ENCODE measurements around the gene H3-3A. TPM values are rescaled to one million over a fixed set of nuclear protein-coding genes. Genes with fewer than 3 reads are reported as not detected.

Gene H3-3A
- total RNA-seq, 1 donor from 2014 or later, result 84.8 TPM

DNA sequence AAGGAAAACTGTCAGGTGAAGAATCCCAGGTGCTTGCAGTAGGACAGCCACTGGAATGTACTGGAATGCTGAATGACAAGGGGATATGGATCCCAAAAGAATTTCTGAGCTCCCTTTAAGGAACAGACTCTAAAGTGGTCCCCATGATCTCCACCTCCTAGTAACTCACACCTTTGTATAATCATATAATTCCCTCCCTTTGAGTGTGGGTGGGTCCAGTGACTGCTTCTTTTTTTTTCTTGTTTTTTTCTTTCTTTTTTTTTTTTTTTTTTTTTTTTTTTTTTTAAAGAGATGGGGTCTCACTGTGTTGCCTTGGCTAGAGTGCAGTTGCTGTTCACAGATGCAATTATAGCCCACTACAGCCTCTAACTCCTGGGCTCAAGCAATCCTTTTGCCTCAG lies 28.5 kb upstream of the H3-3A start:
- DNase-seq (ENCODE audit: low read depth), result no peak
- H3K4me3 ChIP-seq (ENCODE audit: low read depth, low read length), result no peak overlapping the region
- H3K27me3 ChIP-seq (ENCODE audit: control insufficient read depth, insufficient read depth, low read length), result peaks cover 2% of the 10 kb centered on the region
- no peak for FAIRE-seq
- H3K36me3 ChIP-seq (ENCODE audit: control insufficient read depth, insufficient read depth, low read length), result no peaks in the 10 kb centered on the region
- TF ChIP-seq, protein P1, sequence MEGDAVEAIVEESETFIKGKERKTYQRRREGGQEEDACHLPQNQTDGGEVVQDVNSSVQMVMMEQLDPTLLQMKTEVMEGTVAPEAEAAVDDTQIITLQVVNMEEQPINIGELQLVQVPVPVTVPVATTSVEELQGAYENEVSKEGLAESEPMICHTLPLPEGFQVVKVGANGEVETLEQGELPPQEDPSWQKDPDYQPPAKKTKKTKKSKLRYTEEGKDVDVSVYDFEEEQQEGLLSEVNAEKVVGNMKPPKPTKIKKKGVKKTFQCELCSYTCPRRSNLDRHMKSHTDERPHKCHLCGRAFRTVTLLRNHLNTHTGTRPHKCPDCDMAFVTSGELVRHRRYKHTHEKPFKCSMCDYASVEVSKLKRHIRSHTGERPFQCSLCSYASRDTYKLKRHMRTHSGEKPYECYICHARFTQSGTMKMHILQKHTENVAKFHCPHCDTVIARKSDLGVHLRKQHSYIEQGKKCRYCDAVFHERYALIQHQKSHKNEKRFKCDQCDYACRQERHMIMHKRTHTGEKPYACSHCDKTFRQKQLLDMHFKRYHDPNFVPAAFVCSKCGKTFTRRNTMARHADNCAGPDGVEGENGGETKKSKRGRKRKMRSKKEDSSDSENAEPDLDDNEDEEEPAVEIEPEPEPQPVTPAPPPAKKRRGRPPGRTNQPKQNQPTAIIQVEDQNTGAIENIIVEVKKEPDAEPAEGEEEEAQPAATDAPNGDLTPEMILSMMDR (IDR thresholded peaks at IDR 0.05; ENCODE audit: insufficient read depth, low read length, severe bottlenecking), result no peak

DNA sequence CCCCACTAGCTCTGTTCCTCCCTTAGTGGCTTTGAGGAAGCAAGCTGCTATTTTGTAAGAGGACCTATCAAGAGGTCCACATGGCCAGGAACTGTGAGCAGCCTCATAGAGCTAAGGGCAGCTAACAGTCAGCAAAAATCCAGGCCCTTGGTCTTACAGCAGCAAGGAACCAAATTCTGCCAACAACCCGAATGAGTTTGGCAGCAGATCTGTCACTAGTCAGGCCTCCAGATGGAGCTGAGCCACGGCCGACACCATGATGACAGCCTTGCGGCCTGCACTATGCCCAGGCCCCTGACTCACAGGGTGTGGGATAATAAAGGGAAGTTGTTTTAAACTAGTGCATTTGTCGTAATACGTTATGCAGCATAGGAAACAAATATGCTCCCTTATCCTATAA lies 28.0 kb upstream of the H3-3A start:
- Histone ChIP-seq H3K36me3 (ENCODE audit: control insufficient read depth, insufficient read depth, low read length) (no peaks in the 10 kb centered on the region), H3K27me3 (ENCODE audit: control insufficient read depth, insufficient read depth, low read length) (peaks cover 2% of the 10 kb centered on the region), H3K4me3 (ENCODE audit: low read depth, low read length) (no peak overlapping the region)
- FAIRE-seq (peak; percentile 32), DNase-seq (ENCODE audit: low read depth) (peak; percentile 22)
- TF ChIP-seq, protein P1 (IDR thresholded peaks at IDR 0.05; ENCODE audit: insufficient read depth, low read length, severe bottlenecking), result no peak

DNA sequence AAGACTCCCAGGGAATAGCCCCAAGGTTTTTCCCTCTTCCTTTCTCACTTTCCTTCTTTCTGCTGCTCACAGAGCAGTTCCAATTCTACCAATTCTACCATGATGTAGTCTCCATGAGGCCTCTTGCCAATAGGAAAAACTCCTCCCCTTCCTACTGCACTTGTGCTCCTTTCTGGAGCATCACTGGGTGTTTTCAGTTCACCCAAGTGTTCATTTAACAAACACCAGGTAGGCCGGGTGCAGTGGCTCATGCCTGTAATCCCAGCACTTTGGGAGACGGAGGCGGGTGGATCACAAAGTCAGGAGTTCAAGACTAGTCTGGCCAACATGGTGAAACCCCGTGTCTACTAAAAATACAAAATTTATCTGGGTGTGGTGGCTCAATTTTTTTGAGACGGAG lies 26.6 kb upstream of the H3-3A start:
- TF ChIP-seq, protein P1 (IDR thresholded peaks at IDR 0.05; ENCODE audit: insufficient read depth, low read length, severe bottlenecking), result no peak
- no peak for DNase-seq (ENCODE audit: low read depth)
- Histone ChIP-seq H3K4me3 (ENCODE audit: low read depth, low read length) (no peak overlapping the region), H3K27me3 (ENCODE audit: control insufficient read depth, insufficient read depth, low read length) (peaks cover 2% of the 10 kb centered on the region), H3K36me3 (ENCODE audit: control insufficient read depth, insufficient read depth, low read length) (no peaks in the 10 kb centered on the region)
- no peak for FAIRE-seq

DNA sequence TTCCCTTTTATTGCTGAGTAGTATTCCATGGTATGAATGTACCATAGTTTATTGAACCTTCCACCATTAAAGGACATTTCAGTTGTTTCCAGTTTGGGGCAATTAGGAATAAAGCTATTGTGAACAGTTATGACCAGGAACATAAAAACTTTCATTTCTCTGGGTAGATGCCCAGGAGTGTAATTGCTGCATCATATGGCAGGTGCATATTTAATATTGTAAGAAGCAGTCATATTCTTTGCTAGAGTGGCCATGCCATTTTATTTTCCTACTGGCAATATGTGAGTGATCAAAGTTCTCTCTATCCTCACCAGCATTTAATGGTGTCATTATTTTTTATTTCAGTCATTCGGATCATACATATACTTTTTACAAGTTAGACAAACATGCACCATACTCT lies 23.9 kb upstream of the H3-3A start:
- H3K36me3 ChIP-seq (ENCODE audit: control insufficient read depth, insufficient read depth, low read length), result no peaks in the 10 kb centered on the region
- TF ChIP-seq, protein P1 (IDR thresholded peaks at IDR 0.05; ENCODE audit: insufficient read depth, low read length, severe bottlenecking), result no peak
- H3K27me3 ChIP-seq (ENCODE audit: control insufficient read depth, insufficient read depth, low read length), result peaks cover 2% of the 10 kb centered on the region
- H3K4me3 ChIP-seq (ENCODE audit: low read depth, low read length), result no peak overlapping the region
- no peak for FAIRE-seq
- no peak for DNase-seq (ENCODE audit: low read depth)

DNA sequence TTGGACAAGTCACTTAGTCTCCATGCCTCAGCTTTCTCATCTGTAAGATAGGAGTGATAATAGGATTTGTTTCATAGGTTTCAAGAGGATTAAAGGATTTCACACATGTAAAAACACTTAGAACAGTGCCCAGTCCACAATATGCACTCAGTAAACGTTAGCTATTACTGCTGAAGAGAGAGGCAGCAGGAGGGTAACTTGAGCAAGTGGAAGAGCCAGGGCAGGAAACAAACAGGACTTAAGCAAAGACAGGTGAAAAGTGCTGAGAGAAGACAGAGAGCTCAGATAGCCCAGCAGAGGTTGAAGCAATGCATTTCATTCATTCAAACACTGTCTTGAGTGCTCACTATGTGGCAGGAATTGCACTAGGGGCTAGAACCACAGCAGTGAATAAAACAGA lies 21.1 kb upstream of the H3-3A start:
- Histone ChIP-seq H3K36me3 (ENCODE audit: control insufficient read depth, insufficient read depth, low read length) (peaks cover 1% of the 10 kb centered on the region), H3K27me3 (ENCODE audit: control insufficient read depth, insufficient read depth, low read length) (peaks cover 2% of the 10 kb centered on the region), H3K4me3 (ENCODE audit: low read depth, low read length) (no peak overlapping the region)
- TF ChIP-seq, protein P1 (IDR thresholded peaks at IDR 0.05; ENCODE audit: insufficient read depth, low read length, severe bottlenecking), result no peak
- no peak for DNase-seq (ENCODE audit: low read depth)
- FAIRE-seq, result no peak

DNA sequence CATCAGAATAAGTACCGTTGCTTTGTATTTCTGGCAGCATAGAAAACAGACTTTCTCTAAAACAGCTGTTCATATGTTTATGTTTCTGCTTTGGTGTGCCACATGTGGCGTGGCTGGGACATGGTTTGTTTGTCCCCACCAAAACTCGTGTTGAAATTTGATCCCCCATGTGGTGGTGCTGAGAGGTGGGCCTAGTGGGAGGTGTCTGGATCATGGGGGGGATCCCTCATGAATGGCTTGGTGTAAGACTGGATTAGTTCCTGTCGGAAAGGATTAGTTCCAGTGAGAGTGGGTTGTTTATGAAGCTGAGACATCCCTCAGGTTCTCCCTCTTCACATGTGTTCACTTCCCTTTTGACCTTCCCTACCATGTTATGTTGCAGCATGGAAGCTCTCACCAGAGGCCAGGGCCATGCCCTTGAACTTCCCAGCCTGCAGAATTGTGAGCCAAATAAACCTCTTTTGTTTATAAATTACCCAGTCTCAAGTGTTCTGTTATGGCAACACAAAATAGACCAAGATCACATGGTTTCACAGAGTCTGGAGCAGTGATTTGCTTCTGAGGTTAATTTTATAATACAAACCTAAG lies 17.9 kb upstream of the H3-3A start:
- H3K27me3 ChIP-seq (ENCODE audit: control insufficient read depth, insufficient read depth, low read length), result peaks cover 2% of the 10 kb centered on the region

More for the DNA sequence above, 17.9 kb upstream of the H3-3A start:
- no peak for DNase-seq (ENCODE audit: low read depth)
- Histone ChIP-seq H3K4me3 (ENCODE audit: low read depth, low read length) (no peak overlapping the region), H3K36me3 (ENCODE audit: control insufficient read depth, insufficient read depth, low read length) (peaks cover 1% of the 10 kb centered on the region)
- no peak for FAIRE-seq
- TF ChIP-seq, protein P1 (IDR thresholded peaks at IDR 0.05; ENCODE audit: insufficient read depth, low read length, severe bottlenecking), result no peak
